Measurements from ENCODE around the gene PDIA6. TPM values are rescaled to one million over a fixed set of nuclear protein-coding genes. Genes with fewer than 3 reads are reported as not detected.

The PDIA6 gene
- total RNA-seq, 1 donor from 2014 or later: 406 TPM

DNA sequence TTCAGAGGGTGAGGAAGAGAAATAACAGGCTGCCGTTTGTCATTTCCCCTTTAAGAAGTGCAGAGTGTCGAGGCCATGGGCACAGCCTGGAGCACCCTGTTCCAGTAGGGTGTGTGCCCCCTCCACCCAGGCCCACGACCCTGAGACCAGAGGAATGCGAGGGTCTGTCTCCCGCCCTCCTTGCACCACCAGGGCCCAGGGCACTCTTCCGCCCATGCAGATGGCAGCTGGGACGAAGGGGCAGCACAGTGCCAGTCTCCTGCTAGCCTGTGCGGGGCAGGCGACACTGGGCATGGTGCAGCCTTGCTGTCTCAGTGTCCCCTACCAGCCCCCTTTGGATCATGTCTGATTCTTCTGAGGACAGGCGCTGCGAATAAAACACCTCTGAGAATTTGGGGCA lies 15.8 kb upstream of the PDIA6 start:
- no peak overlapping the region for H3K4me3 ChIP-seq (ENCODE audit: low read depth, low read length)
- no peak for DNase-seq (ENCODE audit: low read depth)
- TF ChIP-seq, protein P1, sequence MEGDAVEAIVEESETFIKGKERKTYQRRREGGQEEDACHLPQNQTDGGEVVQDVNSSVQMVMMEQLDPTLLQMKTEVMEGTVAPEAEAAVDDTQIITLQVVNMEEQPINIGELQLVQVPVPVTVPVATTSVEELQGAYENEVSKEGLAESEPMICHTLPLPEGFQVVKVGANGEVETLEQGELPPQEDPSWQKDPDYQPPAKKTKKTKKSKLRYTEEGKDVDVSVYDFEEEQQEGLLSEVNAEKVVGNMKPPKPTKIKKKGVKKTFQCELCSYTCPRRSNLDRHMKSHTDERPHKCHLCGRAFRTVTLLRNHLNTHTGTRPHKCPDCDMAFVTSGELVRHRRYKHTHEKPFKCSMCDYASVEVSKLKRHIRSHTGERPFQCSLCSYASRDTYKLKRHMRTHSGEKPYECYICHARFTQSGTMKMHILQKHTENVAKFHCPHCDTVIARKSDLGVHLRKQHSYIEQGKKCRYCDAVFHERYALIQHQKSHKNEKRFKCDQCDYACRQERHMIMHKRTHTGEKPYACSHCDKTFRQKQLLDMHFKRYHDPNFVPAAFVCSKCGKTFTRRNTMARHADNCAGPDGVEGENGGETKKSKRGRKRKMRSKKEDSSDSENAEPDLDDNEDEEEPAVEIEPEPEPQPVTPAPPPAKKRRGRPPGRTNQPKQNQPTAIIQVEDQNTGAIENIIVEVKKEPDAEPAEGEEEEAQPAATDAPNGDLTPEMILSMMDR (conservative IDR thresholded peaks at IDR 0.05; ENCODE audit: low read depth, low read length): no peak

DNA sequence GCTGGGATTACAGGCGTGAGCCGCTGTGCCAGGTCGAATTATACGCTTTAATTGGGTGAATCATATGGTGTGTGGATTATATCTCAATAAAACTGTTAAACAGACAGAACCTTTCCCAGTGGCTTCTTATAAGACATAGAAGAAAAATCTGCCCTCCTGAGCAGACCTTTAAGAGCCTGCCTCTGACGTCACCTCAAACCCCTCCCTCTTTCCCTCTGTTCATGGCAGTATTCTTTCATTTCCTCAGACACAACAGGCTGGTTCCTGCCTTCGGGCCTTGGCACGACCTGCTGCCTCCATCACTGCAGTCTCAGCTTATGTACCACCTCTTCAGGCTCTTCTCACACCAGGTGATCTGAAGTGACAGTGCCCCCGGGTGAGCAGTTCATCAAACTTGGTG lies 14.0 kb upstream of the PDIA6 start:
- no peak overlapping the region for H3K4me3 ChIP-seq (ENCODE audit: low read depth, low read length)
- TF ChIP-seq, protein P1 (conservative IDR thresholded peaks at IDR 0.05; ENCODE audit: low read depth, low read length): no peak
- DNase-seq (ENCODE audit: low read depth): no peak

DNA sequence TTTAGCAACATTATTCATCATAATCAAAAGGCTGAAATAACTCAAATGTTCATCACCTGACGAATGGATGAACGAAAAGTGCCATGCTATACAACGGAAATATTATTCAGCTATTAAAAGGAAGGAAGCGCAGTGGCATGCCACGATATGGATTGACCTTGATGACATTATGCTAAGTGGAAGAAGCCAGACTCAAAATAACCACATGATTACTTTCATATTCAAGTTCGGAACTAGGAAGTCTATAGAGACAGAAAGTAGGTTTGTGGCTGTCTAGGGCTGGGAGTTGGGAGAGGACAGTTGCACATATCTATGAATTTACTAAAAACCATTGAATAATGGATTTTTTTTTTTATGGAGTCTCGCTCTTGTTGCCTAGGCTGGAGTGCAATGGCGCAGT lies 13.4 kb upstream of the PDIA6 start:
- no peak overlapping the region for H3K4me3 ChIP-seq (ENCODE audit: low read depth, low read length)
- DNase-seq (ENCODE audit: low read depth): no peak
- TF ChIP-seq, protein P1 (conservative IDR thresholded peaks at IDR 0.05; ENCODE audit: low read depth, low read length): no peak

DNA sequence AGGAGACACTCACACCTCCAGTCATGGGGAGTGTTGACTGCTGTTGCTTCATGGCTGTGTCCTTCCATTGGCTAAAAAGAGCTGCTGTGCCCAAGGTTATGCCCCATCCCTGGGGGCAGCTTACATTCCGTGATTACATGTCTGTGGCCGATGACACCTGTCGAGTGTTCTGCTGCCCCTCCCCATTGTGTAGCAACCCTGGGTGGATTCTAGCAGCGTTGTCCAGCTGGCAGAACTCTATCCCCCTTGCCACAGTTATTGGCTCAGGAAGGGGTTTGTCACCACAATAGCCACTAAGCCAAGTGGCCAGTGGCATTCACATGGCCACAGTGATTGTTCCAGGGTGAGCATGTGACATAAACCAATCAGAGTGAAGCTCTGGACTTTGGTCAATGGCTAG lies 11.6 kb upstream of the PDIA6 start:
- TF ChIP-seq, protein P1 (conservative IDR thresholded peaks at IDR 0.05; ENCODE audit: low read depth, low read length): no peak
- no peak overlapping the region for H3K4me3 ChIP-seq (ENCODE audit: low read depth, low read length)
- DNase-seq (ENCODE audit: low read depth): no peak

DNA sequence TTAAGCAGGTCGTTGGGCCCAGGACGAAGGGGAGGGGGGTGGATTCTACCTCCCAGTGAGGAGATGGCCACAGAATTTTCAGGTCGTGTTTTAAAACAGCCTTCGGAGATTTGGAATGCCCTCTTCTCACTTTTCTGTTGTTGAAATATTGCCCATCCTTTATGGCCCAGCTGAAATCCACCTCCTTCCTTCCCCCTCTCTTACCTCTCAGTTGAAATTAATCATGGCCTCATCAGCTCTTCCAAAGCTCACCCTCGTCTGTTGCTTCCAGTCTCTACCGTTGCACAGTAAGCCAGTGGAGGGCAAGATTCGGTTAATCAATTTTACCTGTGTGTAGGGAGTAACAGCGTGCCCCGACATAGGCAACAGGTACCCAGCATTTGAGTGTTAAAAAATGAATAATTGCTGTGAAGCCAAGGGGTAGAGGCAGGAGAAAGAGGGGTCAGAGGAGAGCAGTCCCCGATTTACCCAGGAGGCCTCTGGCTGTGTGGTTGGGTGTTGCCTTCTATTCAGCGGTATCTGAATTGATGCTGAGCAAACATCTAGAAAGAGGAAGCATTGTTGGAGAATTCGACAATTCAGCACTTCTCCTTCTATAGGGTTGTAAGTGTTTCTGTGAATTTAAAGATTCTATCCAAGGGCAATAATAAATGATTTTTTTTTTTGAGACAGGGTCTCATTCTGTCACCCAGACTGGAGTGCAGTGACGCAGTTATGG lies 8.6 kb upstream of the PDIA6 start:
- TF ChIP-seq, protein P1 (conservative IDR thresholded peaks at IDR 0.05; ENCODE audit: low read depth, low read length): no peak
- no peak for DNase-seq (ENCODE audit: low read depth)
- H3K4me3 ChIP-seq (ENCODE audit: low read depth, low read length): no peak overlapping the region

DNA sequence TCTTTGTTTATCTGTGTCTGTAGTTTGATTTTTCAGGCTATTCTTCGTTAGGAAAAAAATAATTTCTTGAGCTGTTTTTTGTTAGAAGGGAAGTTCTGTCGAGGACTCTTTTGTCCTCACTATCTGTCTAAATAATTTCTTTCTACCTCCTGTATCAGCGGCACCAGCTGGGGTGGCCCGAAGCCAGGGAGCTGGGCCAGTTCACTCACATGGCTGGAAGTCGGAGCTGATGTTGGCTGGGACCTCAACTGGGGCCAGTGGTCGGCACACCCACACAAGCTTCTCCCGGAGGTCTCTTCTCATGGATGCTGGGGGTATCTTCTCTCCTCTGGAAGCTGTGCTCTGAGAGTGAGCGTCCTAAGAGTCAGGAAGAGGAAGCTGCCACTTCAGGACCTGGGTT lies 8.0 kb upstream of the PDIA6 start:
- no peak for DNase-seq (ENCODE audit: low read depth)
- no peak overlapping the region for H3K4me3 ChIP-seq (ENCODE audit: low read depth, low read length)
- TF ChIP-seq, protein P1 (conservative IDR thresholded peaks at IDR 0.05; ENCODE audit: low read depth, low read length): no peak

DNA sequence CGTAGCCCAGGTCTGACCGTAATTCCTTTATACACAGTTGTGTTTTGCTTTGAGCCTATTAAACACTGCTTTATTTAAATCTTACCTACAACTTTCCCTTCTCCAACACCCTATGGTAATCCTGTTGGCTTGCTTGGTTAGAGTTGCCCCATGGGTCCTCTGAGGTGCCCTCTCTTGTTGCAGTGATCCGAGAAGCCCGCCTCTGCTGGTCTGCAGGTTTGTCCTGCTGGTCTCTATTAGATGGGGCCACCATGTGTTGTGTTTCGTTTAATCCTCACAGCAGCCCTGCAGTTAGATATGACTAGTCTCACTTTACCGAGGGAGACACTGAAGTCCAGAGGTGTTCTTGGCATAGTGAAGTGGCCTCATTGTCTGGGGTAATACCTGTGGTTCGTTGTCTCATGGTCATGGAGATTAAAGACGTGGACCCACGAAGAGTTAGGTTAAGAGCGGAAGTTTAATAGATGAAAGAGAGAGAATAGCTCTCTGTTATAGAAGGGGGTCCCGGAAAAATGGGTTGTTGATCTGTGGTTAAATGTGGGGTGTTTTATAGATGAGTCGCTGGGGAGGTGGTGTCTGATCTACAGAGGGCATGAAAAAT lies 7.2 kb upstream of the PDIA6 start:
- H3K4me3 ChIP-seq (ENCODE audit: low read depth, low read length): no peak overlapping the region
- TF ChIP-seq, protein P1 (conservative IDR thresholded peaks at IDR 0.05; ENCODE audit: low read depth, low read length): no peak
- DNase-seq (ENCODE audit: low read depth): no peak
